H1 (cell line): Measurements from ENCODE around the gene ARID1B. TPM values are rescaled to one million over a fixed set of nuclear protein-coding genes. Genes with fewer than 3 reads are reported as not detected.

ENCODE experiments used
- CTCF ChIA-PET: fragments of 300-600 bp; sonication (Branson Sonifier 250); formaldehyde crosslinking; loops from one replicate; lab custom pipeline; 2021; ENCODE audit not compliant: partially characterized antibody; lab: Charles Lee
- POLR2A ChIA-PET: fragments of 300-600 bp; sonication (Branson Sonifier 250); formaldehyde crosslinking; loops from one replicate; lab custom pipeline; 2021; ENCODE audit warnings: inconsistent platforms; ENCODE audit not compliant: partially characterized antibody; lab: Charles Lee
- DNase-seq, 2 experiments: peaks; one replicate each; pipeline versions ENCODE4 v3.0.0 to v3.0.0-alpha.2; 2010 to 2022; ENCODE audit warnings: low spot score in 2 of 2, low read depth in 1 of 2, mixed read lengths in 1 of 2
- FAIRE-seq: peaks from 2 replicates; lab custom pipeline; 2011; peaks lifted over from hg19 to GRCh38; lab: Jason Lieb, UNC
- H2AFZ ChIP-seq: 2 replicates; pipeline ENCODE4 v1.8.1; 2012; ENCODE audit warnings: low read length, inconsistent platforms
- H2AK5ac ChIP-seq: 2 replicates; pipeline ENCODE4 v1.6.1; 2013; ENCODE audit warnings: low read depth, low read length
- H2BK120ac ChIP-seq: replicated peaks from 2 replicates; pipeline ENCODE3; 2013; ENCODE audit warnings: low read depth, low read length, inconsistent platforms
- H2BK12ac ChIP-seq: 2 replicates; pipeline ENCODE4 v1.6.1; 2013; ENCODE audit warnings: low read depth, low read length
- H2BK15ac ChIP-seq: 2 replicates; pipeline ENCODE4 v1.6.1; 2013; ENCODE audit warnings: low read length
- H2BK20ac ChIP-seq: 2 replicates; pipeline ENCODE4 v1.6.1; 2013; ENCODE audit warnings: low read length
- H2BK5ac ChIP-seq: 2 replicates; pipeline ENCODE4 v1.6.1; 2013; ENCODE audit warnings: low read depth, low read length
- H3K14ac ChIP-seq: 2 replicates; pipeline ENCODE4 v1.6.1; 2013; ENCODE audit warnings: inconsistent platforms; ENCODE audit not compliant: insufficient read length
- H3K18ac ChIP-seq: 2 replicates; pipeline ENCODE4 v1.6.1; 2013; ENCODE audit warnings: low read length; ENCODE audit errors: extremely low read depth
- H3K23ac ChIP-seq: 2 replicates; pipeline ENCODE4 v1.6.1; 2013; ENCODE audit warnings: inconsistent platforms; ENCODE audit not compliant: insufficient read length
- H3K23me2 ChIP-seq: 2 replicates; pipeline ENCODE4 v1.6.1; 2013; ENCODE audit warnings: low read depth, low read length
- H3K27ac ChIP-seq: 2 replicates; pipeline ENCODE4 v1.6.1; 2011; ENCODE audit warnings: low read depth, low read length, inconsistent platforms
- H3K27me3 ChIP-seq, 4 experiments: replicated peaks in 1 of 4; 1 replicate in 1 of 4; 2 replicates in 3 of 4; pipeline versions ENCODE4 v1.6.1 to v1.8.1; 2011 to 2013; ENCODE audit warnings: low read length in 3 of 4, mild to moderate bottlenecking in 3 of 4, inconsistent platforms in 2 of 4, mixed read lengths in 2 of 4, moderate library complexity in 1 of 4; ENCODE audit not compliant: control insufficient read depth in 3 of 4, insufficient read depth in 3 of 4; ENCODE audit errors: extremely low read depth in 1 of 4
- H3K36me3 ChIP-seq, 4 experiments: 2 replicates each; pipeline versions ENCODE4 v1.6.1 to v1.8.1; 2011 to 2013; ENCODE audit warnings: mild to moderate bottlenecking in 4 of 4, low read length in 3 of 4, moderate library complexity in 2 of 4, control low read depth in 1 of 4, inconsistent platforms in 1 of 4; ENCODE audit not compliant: insufficient read depth in 4 of 4, control insufficient read depth in 2 of 4
- H3K4ac ChIP-seq: replicated peaks from 2 replicates; pipeline ENCODE3; 2013; ENCODE audit warnings: low read length, low read depth, mixed read lengths, inconsistent platforms; ENCODE audit not compliant: insufficient read length
- H3K4me1 ChIP-seq, 4 experiments: replicated peaks in 1 of 4; 1 replicate in 1 of 4; 2 replicates in 3 of 4; pipeline versions ENCODE4 v1.6.1 to v1.8.1; 2011 to 2013; ENCODE audit warnings: low read length in 3 of 4, inconsistent platforms in 2 of 4, mixed read lengths in 1 of 4; ENCODE audit not compliant: insufficient read depth in 4 of 4, control insufficient read depth in 3 of 4
- H3K4me2 ChIP-seq, 2 experiments: 2 replicates each; pipeline versions ENCODE4 v1.6.1 to v1.8.1; 2011 to 2013; ENCODE audit warnings: low read depth in 2 of 2, low read length in 2 of 2, control low read depth in 1 of 2, inconsistent platforms in 1 of 2, mild to moderate bottlenecking in 1 of 2; ENCODE audit not compliant: insufficient read depth in 1 of 2
- H3K4me3 ChIP-seq, 4 experiments: fragments of 200-600, 300-600 bp in 1 of 4; sonication (generic), shearing (Covaris generic), sonication (Bioruptor Twin) in 1 of 4; 2 replicates each; pipeline versions ENCODE4 v1.5.1 to v1.8.1; 2011 to 2016; ENCODE audit warnings: low read length in 4 of 4, low read depth in 3 of 4, control low read depth in 2 of 4, inconsistent platforms in 2 of 4, mild to moderate bottlenecking in 2 of 4, mixed read lengths in 1 of 4, moderate library complexity in 1 of 4; ENCODE audit not compliant: insufficient read depth in 2 of 4; ENCODE audit errors: extremely low read depth in 1 of 4
- H3K56ac ChIP-seq: replicated peaks from 2 replicates; pipeline ENCODE3; 2013; ENCODE audit warnings: low read depth, mild to moderate bottlenecking, mixed read lengths, low read length, inconsistent platforms; ENCODE audit not compliant: insufficient read length
- H3K79me1 ChIP-seq: 2 replicates; pipeline ENCODE4 v1.6.1; 2013; ENCODE audit warnings: low read depth, low read length, control low read depth
- H3K79me2 ChIP-seq, 2 experiments: 2 replicates each; pipeline versions ENCODE4 v1.6.1 to v1.8.1; 2012 to 2013; ENCODE audit warnings: low read length in 2 of 2, mild to moderate bottlenecking in 2 of 2, inconsistent platforms in 1 of 2; ENCODE audit not compliant: insufficient read depth in 2 of 2, control insufficient read depth in 1 of 2
- H3K9ac ChIP-seq, 4 experiments: replicated peaks in 1 of 4; 1 replicate in 1 of 4; 2 replicates in 3 of 4; pipeline versions ENCODE4 v1.6.1 to v1.8.1; 2011 to 2013; ENCODE audit warnings: low read depth in 3 of 4, low read length in 3 of 4, control low read depth in 2 of 4, mild to moderate bottlenecking in 2 of 4, moderate library complexity in 2 of 4, inconsistent platforms in 1 of 4; ENCODE audit errors: extremely low read depth in 1 of 4
- H3K9me3 ChIP-seq, 2 experiments: 2 replicates each; pipeline versions ENCODE4 v1.6.1 to v1.8.1; 2012 to 2013; ENCODE audit warnings: mild to moderate bottlenecking in 2 of 2, moderate library complexity in 2 of 2, control low read depth in 1 of 2, inconsistent platforms in 1 of 2, low read depth in 1 of 2, low read length in 1 of 2, mixed read lengths in 1 of 2; ENCODE audit not compliant: insufficient read depth in 2 of 2
- H4K20me1 ChIP-seq, 2 experiments: replicated peaks in 1 of 2; 2 replicates each; pipeline versions ENCODE3 to v1.8.1; 2011 to 2013; ENCODE audit warnings: inconsistent platforms in 2 of 2, low read length in 2 of 2, mild to moderate bottlenecking in 1 of 2; ENCODE audit not compliant: insufficient read depth in 2 of 2, control insufficient read depth in 1 of 2
- H4K5ac ChIP-seq: 2 replicates; pipeline ENCODE4 v1.6.1; 2013; ENCODE audit warnings: low read length, low read depth, mixed read lengths, inconsistent platforms; ENCODE audit not compliant: insufficient read length
- H4K8ac ChIP-seq: 2 replicates; pipeline ENCODE4 v1.8.0; 2013; ENCODE audit warnings: mild to moderate bottlenecking, moderate library complexity, low read length, inconsistent platforms; ENCODE audit not compliant: insufficient read depth; ENCODE audit errors: extremely low read depth
- H4K91ac ChIP-seq: replicated peaks from 2 replicates; pipeline ENCODE3; 2013; ENCODE audit warnings: low read length, mixed read lengths, inconsistent platforms; ENCODE audit not compliant: insufficient read length
- RBBP5 ChIP-seq: IDR thresholded peaks from 2 replicates; pipeline ENCODE4 v1.7.1; 2012; ENCODE audit warnings: low read depth, mild to moderate bottlenecking, inconsistent platforms, low read length, moderate library complexity, borderline replicate concordance
- SIRT6 ChIP-seq: IDR thresholded peaks from one replicate; pipeline ENCODE4 v1.7.1; 2012; ENCODE audit warnings: low read length, inconsistent platforms
- WGBS, 2 experiments: shearing (Covaris generic) in 1 of 2; methylation state at CpG; one replicate each; pipeline versions ENCODE4 v1.1.6 to v1.1.7; 2013 to 2015; ENCODE audit warnings: low lambda C conversion rate in 2 of 2, mixed read lengths in 2 of 2, inconsistent platforms in 1 of 2, low coverage in 1 of 2, missing lambda C conversion rate in 1 of 2; ENCODE audit not compliant: insufficient replicate concordance in 2 of 2, insufficient coverage in 1 of 2, insufficient read length in 1 of 2; ENCODE audit errors: extremely low coverage in 1 of 2, missing lambda C conversion rate in 1 of 2; 5-methylcytosine and 5-hydroxymethylcytosine counted together
- polyA plus RNA-seq, 7 experiments: library from polyadenylated mRNA; depleted of rRNA in 3 of 7; stranded (reverse) in 5 of 7; unstranded in 2 of 7; fragments of >200 nt in 5 of 7; fragments of 200-250 nt in 2 of 7; gene quantifications; 1 replicate in 5 of 7; 2 replicates in 1 of 7; 4 replicates in 1 of 7; pipeline versions ENCODE4 v1.2.1 to v1.2.3, GENCODE V29; 2011 to 2013; ENCODE audit warnings: missing spikeins in 2 of 7, mixed read lengths in 2 of 7
- total RNA-seq: library from RNA; stranded (reverse); fragmentation: NEBNext Ultra II Directional; extraction: Animal tissue kit (Norgen Biotek cat#: 25700); gene quantifications from 2 replicates; pipeline ENCODE4 v1.2.1, GENCODE V29; 2021

Gene ARID1B
- total and polyA plus RNA-seq, 2 of the 8 experiments (the other 6 are each of a cell fraction or from before 2014, with no cell fraction given), result 24.3 to 70.3 TPM

GRCh38 chr6:157092736-157093135, 315.6 kb downstream of the ARID1B start:
- POLR2A ChIA-PET, result no interaction called here
- Histone ChIP-seq H4K8ac (no peak overlapping the region), H3K4me2 (no peak overlapping the region), H2AFZ (no peak overlapping the region), H3K36me3 (no peaks in the 10 kb centered on the region), H2BK5ac (no peak overlapping the region), H3K14ac (no peak overlapping the region), H4K20me1 (peaks cover 0 to 3% of the 10 kb centered on the region in 2 experiments), H4K5ac (no peak overlapping the region), H3K4me1 (peaks cover 9 to 30% (median 26%) of the 10 kb centered on the region in 4 experiments), H3K27me3 (no peaks in the 10 kb centered on the region), H3K4me3 (no peak overlapping the region), H4K91ac (no peak overlapping the region), H2BK120ac (no peak overlapping the region), H2BK20ac (no peak overlapping the region), H3K79me2 (peaks cover 0 to 10% of the 10 kb centered on the region in 2 experiments; a peak in 2 of 4 replicates), H2AK5ac (no peak overlapping the region), H2BK12ac (no peak overlapping the region), H3K18ac (no peak overlapping the region), H3K23me2 (no peaks in the 10 kb centered on the region), H3K9me3 (no peaks in the 10 kb centered on the region), H3K56ac (no peak overlapping the region), H3K79me1 (no peaks in the 10 kb centered on the region; the same call in 1 of the 2 replicates), H3K4ac (no peak overlapping the region), H3K23ac (no peak overlapping the region), H3K9ac (no peak overlapping the region), H2BK15ac (no peak overlapping the region), H3K27ac (no peak overlapping the region)
- CTCF ChIA-PET, result interaction anchor here (1.2 to 1.7 kb wide), 2 partner anchors 11 to 47 kb away, joined by 4 to 5 read pairs; no protein-coding TSS in a partner anchor
- TF ChIP-seq SIRT6 (no peak), RBBP5 (no peak)
- FAIRE-seq (no peak), DNase-seq (no peak)
- WGBS, 2 experiments, result 89% methylated on average over 6 of the region's 6 CpGs; no CpG with 5 or more reads in 1 of the 2 experiments
